LHCN-M2 (cell line): ENCODE results near the gene DNASE1. TPM values are rescaled to one million over a fixed set of nuclear protein-coding genes. Genes with fewer than 3 reads are reported as not detected.
A peak's percentile ranks its signal among the peaks of the same experiment; 100 is the strongest.
"Not testable (repeated sequence)": the region's sequence is repeated elsewhere in the genome, so short reads cannot be mapped to it uniquely, and the experiment has no call there.

Source experiments
- DNase-seq: peaks from one replicate; pipeline ENCODE4 v3.0.0-alpha.2; 2012; ENCODE audit warnings: low read depth
- total RNA-seq: library from RNA; depleted of rRNA; stranded (reverse); fragments of >200 nt; gene quantifications from 2 replicates; pipeline ENCODE4 v1.2.3, GENCODE V29; 2014

DNASE1 gene
- total RNA-seq, 1 experiment from 2014 or later = 7.3 TPM

DNA sequence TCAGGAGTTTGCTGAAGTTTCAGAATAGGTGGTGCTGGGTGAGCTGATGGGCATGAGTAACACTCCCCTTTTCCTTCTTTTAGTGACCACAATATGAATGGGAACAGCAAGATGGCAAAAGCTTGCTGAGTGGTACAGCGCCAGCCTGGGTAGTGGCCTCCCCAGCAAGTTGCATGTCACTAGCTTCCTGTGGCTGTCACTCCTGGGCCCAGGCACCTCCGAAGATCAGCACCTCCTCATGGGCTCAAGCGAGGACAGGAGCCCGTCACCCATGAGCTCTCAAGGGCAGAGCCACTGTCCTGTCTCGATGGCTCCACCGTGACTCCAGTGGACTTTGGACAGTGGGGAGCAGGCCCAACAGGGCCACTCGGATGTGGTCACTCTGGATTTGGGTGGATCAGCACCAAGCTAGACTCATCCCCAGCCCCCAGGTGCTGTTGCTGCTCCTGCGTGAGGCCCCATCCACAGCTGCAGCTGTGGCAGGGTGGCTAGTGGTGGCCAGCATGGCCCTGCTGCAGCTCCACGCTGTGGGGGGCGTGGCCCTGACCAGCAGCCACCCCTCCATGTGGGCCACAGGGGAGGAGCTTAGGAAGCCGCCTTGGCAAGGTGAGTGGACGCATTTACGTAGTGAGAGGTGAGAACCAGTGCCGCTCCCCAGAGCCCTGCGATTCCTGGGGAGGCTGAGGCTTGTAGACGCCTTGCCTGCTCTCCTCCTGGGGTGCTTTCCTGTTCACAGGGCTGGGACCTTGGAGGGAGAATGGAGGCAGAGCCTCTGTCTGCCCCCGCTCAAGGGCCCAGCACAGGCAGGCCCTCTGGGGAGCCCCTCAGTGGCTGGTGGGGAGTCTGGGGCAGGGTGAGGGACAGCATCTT lies 13.6 kb upstream of the DNASE1 start:
- DNase-seq = no peak

DNA sequence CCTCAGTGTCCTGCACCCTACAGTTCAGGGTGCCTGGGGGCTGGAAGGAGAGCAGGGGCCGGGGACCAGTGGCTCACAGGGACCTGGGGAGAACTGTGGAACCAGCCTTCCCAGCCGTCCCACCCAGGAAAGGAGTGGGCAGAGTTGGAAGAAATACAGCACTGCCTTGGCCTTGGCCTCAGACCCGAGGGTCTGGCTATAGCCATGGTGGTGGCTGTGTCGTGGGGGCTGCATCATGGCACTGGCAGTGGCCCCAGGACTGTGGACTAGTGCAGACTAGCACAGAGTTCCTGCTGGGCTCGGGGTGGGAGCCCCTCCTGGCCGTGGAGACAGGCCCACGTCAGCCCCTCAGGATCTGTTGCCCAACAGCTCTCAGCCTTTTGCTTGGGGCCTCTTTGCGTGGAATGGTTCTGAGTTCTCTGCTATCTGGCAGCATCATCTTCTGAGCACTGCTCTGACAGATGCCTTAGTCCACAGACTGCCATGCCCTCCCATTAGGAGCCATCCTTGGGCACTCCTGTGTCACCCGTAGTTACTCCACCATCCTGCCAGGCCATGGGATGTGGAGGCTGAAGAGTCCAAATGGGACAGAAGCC lies 12.6 kb upstream of the DNASE1 start:
- DNase-seq = no peak

DNA sequence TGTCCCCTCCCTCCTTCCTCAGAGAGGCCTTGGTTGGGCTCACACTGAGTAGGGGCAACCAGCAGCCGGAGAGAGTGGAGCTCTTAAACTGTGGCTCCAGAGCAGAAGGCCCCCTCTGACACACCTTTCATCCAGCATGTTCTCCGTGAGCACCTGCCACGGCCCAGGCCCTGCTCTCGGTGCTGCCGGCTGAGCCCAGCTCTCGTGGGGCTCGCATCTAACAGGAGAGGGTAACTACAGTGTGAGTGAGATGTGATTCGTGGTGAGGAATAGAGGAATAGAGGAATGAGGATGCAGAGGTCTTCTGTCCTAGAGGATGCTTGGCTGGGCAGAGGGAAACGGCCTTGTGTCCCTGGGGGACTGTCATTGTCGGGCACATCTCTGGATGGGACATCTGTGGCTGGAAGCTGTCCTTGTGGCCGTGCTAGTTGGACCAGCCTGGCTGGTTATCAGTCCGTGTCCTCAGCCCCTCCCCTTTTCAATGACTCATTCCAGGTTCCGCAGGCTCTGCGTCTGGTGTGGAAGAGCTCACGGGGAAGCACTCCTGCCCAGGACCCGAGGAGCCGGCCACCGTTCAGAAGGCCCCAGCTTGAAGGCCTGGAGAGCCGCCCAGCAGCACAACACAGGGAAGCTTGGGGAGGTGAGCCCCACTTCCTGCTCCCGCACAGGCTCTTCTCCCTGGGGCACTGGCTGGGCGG lies 11.9 kb upstream of the DNASE1 start:
- DNase-seq = no peak

DNA sequence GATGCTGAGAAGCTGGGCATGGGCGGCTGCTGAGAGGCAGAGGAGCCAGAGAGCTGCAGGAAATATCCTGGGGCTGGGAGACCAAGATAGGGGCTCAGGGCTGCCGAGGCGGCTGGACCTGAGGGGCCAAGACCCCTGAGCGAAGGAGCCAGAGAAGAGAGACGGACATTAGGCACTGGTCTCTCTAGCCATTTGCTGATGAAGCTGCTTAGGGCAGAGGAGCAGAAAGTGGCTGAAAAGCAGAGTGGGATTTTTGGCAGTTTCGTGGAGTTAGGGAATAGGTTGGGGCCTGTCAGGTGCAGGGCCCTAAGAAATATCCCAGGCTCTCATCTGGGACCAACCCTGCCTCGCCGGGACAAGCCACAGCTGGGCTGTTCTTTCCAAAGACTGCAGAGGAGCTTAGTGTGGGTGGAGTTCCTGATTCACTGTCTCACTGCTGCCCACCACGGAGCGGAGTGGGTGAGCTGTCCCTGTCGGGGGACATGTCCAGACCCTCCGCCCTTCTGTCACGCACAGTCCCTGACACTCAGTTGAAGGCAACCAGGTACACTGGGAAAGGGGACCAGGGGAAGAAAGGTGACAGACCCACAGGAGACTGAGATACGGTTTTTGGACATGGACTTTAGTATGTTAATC lies 11.3 kb upstream of the DNASE1 start:
- no peak for DNase-seq

DNA sequence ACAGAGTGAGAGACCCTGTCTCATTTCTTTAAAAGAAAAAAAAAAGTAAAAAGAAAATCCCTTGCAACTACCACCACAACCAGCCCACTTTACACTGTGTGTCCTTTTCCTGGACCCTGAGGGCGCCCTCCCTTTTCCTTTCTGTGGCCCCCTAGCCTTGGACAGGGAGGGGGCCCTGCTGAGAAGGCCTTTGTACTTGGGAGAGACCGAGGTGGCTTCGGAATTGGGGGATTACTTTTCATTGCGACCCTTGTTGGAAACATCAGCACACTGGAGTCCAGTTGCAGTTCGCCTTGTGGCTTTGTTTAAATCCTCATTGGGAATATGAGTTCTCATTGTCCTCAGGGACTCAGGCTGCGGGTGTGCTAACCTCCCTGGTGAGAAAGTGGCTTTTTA lies 9.4 kb upstream of the DNASE1 start:
- no peak for DNase-seq

DNA sequence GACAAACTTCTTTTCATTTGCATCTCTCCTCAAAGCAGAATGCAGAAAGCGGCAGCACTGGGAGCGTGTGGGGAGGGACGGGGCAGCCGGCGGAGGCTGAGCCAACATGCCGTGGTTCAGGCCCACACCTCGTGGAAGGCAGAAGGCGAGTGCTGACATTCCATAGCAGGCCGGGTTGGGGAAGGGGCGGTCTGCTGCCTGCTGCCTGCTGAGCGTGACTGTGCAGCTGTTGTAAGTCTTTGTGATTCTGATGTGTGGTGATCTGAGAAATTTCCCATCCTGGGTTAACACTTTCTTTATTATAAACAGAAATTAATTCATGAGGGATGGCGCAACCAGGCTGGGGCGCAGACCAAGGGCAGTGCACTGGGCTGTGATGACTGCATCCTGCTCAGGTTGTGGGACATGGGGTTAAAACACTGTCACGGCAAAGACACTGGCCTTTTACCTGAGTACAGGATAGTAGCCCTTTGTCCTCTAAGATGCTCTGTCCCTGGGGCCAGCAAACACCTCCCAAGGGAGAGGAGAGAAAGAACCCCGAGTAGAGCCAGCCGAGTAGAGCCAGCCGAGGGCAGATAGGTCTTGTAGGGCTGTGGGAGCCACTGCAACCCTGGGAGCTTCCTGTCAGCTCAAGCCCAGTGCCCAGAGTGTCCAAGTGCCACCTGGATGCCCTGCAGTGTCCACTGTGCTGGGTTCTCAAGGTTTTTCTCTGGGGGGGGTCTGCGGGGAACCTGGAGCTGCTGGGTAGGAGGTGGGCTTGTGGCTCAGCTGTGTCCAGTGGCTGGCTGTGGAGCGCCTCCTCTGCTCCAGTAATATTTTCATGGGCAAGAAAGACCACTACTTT lies 8.8 kb upstream of the DNASE1 start:
- peak; percentile 84 for DNase-seq

DNA sequence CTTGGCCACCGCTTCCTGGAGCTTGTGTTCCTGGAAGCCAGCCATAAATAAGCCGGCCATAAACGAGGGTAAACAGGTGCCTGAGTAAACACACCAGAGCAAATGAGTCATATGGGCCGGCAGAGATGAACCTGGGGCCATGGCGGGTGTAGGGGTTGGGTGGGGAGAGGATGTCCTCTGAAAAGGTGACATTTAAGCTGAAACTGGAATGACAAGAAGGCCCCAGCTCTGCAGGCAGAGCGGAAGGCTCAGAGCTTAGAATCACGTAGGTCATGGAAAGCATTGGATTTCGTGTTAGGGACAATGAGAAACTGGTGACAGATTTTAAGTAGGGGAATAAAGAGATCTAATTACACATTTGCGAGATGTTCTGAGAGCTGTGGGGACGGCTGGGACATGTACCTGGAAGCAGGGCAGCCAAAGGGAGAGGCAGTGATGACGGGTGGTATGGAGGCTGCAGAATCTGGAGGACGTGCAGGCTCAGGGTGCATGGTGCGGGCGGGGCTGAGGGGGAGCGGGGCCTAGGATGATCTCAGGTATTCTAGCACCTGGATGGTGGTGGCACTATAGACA lies 8.1 kb upstream of the DNASE1 start:
- DNase-seq = peak; percentile 68

DNA sequence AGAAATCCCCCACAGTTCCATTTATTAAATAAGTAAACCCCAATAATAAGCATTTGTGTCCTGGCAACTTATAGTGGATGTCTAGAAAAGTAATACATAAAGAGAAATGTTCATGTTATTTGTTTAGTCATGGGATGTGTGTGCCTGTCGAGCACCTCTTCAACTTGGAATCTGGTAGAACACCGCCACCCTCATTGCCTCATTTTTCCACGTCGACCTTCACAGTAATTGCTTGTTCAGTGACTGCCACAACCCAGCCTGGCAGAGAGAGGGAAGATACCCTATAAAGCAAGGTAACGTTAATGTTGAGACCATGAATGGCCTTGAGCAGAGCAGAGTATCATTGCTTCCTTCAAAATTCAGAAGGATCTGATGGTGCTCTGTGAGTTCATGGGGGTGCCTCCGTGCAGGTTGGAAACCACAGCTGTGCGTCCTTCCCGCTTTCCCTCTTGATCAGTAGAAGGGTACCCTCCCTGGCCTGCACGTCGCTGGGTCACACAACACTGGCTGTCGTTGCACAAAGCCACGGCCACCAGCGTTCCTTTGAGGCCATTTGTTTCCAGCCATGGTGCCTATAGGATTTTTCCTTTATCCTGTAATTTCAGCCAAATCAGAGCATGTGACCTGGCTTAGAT lies 3.7 kb upstream of the DNASE1 start:
- DNase-seq = no peak

DNA sequence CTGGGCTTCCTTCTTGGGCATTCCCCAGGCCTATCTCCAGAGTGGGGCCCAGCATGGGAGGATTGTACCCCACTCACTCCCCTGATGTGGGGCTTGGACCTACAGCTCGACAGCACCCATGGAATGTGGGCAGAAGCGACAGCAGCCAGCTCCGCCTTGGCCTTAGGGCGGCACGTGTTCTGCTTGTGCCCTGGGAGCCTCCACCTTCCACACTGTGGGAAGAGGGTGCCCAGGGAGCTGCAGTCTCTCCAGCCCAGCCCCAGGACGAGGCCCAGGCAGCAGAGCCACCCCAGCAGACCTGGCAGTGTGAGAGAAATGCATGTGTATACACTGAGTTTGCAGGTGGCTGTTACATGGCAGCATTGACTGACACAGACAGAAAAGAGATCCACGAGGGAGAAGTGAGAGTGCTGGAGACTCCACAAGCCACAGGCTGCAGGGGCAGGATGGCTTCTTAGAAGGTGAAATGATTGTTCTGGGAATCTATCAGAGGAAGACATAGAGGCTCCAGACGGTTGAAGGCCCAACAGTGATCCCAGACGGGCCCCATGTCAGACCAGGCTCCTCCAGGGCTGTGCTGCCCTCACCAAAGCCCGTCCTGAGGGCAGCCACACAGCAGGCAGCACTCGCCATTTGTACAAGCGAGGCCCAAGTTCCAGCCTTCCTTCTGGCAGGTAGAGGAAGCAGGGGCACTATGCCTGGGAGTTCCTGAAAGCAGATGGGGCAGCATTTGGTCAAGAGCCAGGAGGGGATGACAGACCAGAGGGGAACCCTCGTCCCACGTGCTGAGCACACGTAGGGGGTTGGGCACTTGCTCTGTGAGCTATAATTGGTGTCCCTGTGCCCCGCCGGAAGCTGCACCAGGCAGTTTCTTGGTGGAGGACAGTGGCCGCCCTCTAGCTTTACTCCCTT lies 2.8 kb upstream of the DNASE1 start:
- no peak for DNase-seq

DNA sequence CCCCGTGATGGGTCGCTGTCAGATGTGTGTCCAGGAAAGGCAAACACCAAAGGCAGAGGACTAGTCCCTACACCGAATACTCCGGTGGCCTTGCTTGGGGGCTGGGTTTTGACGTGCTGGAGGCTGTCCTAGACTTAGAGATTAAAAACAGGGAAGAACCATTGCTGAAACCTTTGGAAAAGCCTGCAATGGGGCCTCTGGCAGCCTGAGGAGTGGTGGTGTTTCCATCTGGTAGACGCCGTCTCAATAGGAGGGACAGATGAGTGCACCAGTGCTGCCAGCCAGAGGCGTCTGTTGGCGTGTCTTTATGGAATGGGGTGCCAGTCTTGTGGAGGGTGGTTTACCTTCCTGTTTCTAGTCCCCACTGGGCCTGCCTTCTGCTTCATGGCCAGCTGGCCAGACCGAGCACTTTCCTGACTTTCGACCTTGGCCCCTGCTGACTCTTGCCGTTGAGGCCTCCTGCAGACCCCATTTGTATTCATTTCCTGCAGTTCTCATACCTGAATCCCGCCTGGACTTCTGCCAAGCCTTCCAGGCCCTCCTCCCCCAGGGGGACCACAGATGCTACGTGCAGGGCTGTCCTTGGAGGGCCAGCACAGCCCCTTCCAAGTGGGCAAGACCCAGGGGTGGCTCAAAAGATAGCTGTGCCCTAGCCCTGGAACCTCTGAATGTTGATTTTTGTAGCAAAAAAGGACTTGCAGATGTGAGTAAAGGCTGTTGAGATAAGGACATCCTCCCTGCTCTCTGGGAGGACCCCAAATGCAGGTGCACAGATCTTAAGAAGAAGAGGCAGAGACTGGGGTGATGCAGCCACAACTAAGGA lies 1.9 kb upstream of the DNASE1 start:
- no peak for DNase-seq

DNA sequence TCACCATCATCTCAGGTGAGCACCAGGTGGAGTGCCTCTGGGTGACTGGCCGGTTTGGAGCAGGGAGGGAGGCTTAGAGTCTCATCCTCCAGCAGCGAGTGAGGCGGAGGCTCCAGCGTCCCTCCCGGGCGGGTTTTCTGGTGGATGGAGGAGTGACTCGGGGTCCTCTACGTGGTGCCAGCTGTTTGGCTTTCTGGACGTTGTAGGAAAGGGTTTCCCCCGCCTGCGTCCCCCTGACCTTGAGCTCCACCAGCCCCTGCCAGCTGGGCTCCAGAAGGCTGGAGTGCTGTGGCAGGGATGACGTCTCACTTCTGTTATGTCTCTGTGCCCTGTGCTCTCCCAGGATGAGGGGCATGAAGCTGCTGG lies 522 bp downstream of the DNASE1 start:
- DNase-seq = no peak

DNA sequence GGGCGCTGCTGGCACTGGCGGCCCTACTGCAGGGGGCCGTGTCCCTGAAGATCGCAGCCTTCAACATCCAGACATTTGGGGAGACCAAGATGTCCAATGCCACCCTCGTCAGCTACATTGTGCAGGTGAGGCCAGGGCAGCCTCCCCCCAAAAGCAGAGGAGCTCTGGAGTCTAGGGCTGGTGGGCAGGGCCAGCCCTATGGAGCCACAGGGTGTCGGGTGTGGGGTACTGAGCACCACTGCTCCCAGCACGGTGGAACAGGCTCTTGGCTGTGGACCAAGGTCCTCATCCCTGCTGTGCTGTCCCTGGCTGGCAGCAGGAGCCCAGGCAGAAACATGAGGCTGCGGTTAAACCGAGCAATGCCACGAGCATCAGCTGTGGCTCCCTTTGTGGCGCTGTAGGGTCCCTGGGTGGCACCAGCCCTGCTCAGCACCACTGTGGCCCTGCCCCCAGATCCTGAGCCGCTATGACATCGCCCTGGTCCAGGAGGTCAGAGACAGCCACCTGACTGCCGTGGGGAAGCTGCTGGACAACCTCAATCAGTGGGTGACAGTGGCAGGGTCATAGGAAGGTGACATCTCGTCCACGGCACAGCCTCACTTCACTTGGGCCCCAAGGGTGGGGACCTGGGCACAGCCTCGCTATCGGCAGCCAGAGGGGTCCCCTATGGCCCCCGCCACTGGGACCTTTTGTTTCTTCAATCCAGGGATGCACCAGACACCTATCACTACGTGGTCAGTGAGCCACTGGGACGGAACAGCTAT lies 1.1 kb downstream of the DNASE1 start:
- no peak for DNase-seq

DNA sequence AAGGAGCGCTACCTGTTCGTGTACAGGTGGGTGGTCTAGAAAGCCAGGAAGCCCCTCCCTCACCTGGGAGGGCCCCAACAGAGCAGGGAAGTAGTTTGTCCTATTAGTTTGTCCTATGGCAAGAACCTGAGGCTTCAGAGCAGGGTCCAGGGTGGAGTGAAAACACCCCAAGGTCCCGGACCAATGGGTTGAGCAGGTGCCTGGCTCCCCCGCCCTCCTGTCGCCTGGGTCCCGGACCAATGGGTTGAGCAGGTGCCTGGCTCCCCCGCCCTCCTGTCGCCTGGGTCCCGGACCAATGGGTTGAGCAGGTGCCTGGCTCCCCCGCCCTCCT lies 1.6 kb downstream of the DNASE1 start:
- not testable (repeated sequence) for DNase-seq

DNA sequence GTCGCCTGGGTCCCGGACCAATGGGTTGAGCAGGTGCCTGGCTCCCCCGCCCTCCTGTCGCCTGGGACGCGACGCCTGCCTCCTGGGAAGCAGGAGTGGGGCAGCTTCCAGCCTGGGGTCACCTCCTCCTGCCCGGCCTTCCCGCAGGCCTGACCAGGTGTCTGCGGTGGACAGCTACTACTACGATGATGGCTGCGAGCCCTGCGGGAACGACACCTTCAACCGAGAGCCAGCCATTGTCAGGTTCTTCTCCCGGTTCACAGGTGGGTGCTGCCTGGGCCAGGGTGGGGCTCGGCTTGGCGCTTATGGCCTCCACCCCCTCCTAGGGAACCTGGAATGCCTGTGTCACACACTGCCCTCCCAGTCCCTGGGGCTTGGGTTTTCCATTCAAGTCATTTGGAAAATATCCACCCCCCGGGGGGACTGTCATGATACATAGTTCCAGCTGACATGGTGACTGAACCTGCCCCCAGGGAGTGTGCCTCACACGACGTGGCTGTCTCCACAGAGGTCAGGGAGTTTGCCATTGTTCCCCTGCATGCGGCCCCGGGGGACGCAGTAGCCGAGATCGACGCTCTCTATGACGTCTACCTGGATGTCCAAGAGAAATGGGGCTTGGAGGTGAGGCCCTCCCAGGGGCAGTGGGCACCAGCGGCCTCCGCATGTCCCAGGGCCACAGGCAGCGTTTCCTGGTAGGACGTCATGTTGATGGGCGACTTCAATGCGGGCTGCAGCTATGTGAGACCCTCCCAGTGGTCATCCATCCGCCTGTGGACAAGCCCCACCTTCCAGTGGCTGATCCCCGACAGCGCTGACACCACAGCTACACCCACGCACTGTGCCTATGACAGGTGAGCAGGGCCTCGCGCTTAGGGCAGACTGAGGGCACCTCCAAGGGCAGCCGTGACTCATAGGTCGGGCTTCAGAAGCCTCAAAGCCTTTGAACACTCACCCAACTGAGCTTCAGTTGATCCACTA lies 2.3 kb downstream of the DNASE1 start:
- DNase-seq = peak; percentile 26

DNA sequence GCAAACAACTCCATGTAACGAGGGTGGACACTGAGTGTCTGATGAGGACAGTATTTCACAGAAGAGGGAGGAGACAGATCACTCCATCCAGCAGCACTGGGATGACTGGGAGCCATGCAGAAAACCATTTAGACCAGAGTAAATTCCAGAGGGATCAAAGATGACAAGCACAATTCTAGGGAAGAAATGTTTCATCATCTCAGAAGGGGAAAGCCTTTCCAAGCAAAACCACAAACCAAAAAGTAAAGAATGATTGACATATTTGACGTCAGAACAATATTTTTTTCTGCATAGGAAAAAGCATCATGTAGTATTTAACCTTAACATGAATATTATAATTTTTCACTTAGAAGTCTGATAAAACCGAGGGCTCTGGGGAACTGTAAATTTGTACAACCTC lies 4.8 kb downstream of the DNASE1 start:
- peak; percentile 50 for DNase-seq

DNA sequence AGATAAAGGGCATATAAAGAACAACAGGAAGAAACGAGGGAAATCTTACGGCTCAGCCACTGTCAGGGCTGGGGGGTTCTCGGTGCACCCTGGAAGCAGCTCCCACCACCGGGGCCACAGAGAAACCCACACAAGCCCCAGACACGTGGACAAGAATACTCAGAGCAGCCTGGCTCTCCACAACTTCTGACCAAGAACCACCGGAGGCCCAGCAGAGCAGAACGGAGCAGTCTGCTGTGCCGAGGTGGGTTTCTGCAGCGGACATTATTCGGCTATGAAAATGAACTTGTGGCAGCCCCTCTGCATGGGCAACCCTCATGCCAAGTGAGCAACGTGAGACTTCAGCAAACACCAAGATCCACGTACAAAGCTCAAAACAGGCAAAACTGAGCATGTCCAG lies 6.8 kb downstream of the DNASE1 start:
- no peak for DNase-seq

DNA sequence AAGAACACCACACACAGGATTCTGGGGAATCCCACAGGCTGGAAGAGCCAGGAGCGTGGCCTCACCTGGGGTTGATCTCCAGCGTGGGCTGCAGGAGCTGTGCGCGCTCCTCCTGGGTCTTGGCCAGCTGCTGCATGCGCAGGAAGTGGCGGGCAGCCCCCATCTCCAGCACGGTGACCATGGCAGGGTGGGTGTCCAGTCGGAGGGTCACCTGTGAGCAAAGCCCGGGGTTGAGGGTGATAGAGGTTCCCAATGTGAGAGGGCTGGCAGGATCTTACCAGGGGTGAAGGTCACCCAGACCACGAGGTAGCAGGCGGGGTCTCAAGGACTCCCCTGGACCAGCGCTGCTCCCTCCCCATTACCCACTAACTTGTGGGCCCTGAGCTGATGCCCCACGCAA lies 7.4 kb downstream of the DNASE1 start:
- no peak for DNase-seq
